Subcutaneous abdominal adipose tissue (tissue), 5 donors: ENCODE results near the gene CCDC92.
A peak's percentile ranks its signal among the peaks of the same experiment; 100 is the strongest.

ENCODE experiments used
- H3K27ac ChIP-seq: one replicate; pipeline ENCODE4 v1.7.0; 2013; ENCODE audit warnings: low read depth, mild to moderate bottlenecking, inconsistent platforms, low read length, moderate library complexity
- H3K27me3 ChIP-seq, 5 donors: one replicate each; pipeline ENCODE4 v1.7.0; 2013; ENCODE audit warnings: low read length in 5 of 5, inconsistent platforms in 1 of 5; ENCODE audit not compliant: control insufficient read depth in 5 of 5, insufficient read depth in 4 of 5
- H3K36me3 ChIP-seq, 5 donors: one replicate each; pipeline ENCODE4 v1.7.0; 2013; ENCODE audit warnings: low read length in 5 of 5; ENCODE audit not compliant: control insufficient read depth in 5 of 5, insufficient read depth in 5 of 5
- H3K4me1 ChIP-seq, 5 donors: one replicate each; pipeline ENCODE4 v1.7.0; 2013; ENCODE audit warnings: low read length in 5 of 5, mild to moderate bottlenecking in 3 of 5, moderate library complexity in 1 of 5; ENCODE audit not compliant: control insufficient read depth in 5 of 5, insufficient read depth in 5 of 5
- H3K4me3 ChIP-seq, 5 donors: one replicate each; pipeline ENCODE4 v1.7.0; 2013; ENCODE audit warnings: low read length in 5 of 5, low read depth in 1 of 5
- H3K9ac ChIP-seq, 5 donors: one replicate each; pipeline ENCODE4 v1.7.0; 2013; ENCODE audit warnings: low read length in 5 of 5, mild to moderate bottlenecking in 4 of 5, moderate library complexity in 3 of 5
- H3K9me3 ChIP-seq, 5 donors: one replicate each; pipeline ENCODE4 v1.7.0; 2013; ENCODE audit warnings: low read length in 5 of 5; ENCODE audit not compliant: control insufficient read depth in 5 of 5
- donor health status: healthy.
- donor health status: healthy.
- donor health status: healthy.
- donor health status: healthy.
- donor health status: healthy.

The CCDC92 gene

GRCh38 chr12:123945287-123946151, 27.1 kb downstream of the CCDC92 start:
- no peak overlapping the region for H3K9ac ChIP-seq
- H3K36me3 ChIP-seq, result peaks cover 0 to 57% (median 50%) of the 10 kb centered on the region in 5 donors
- H3K27ac ChIP-seq, result no peak overlapping the region
- H3K4me3 ChIP-seq, result no peak overlapping the region
- H3K27me3 ChIP-seq, result no peaks in the 10 kb centered on the region
- peaks cover 12 to 53% (median 40%) of the 10 kb centered on the region in 5 donors for H3K4me1 ChIP-seq
- peaks cover 0 to 7% (median 6%) of the 10 kb centered on the region in 5 donors for H3K9me3 ChIP-seq

- Histone ChIP-seq H3K4me1 (peaks cover 6 to 44% (median 32%) of the 10 kb centered on the region in 5 donors), H3K36me3 (peaks cover 0 to 64% (median 58%) of the 10 kb centered on the region in 5 donors), H3K27me3 (no peaks in the 10 kb centered on the region)
Measured at GRCh38 chr12:123944696-123945095, 27.9 kb downstream of the CCDC92 start.

GRCh38 chr12:123943816-123944215, 28.8 kb downstream of the CCDC92 start:
- H3K36me3 ChIP-seq, result peaks cover 0 to 68% (median 61%) of the 10 kb centered on the region in 5 donors
- no peak overlapping the region for H3K27ac ChIP-seq

More at GRCh38 chr12:123944696-123945095, 27.9 kb downstream of the CCDC92 start:
- peaks cover 0 to 7% (median 6%) of the 10 kb centered on the region in 5 donors for H3K9me3 ChIP-seq
- no peak overlapping the region for H3K9ac ChIP-seq
- no peak overlapping the region for H3K4me3 ChIP-seq
- no peak overlapping the region for H3K27ac ChIP-seq

GRCh38 chr12:123942911-123943648, 29.6 kb downstream of the CCDC92 start:
- H3K4me1 ChIP-seq, result peaks cover 0 to 31% (median 19%) of the 10 kb centered on the region in 5 donors
- no peak overlapping the region for H3K9ac ChIP-seq
- peak overlapping the region; percentile 84 for H3K27ac ChIP-seq
- no peak overlapping the region for H3K4me3 ChIP-seq
- H3K36me3 ChIP-seq, result peaks cover 0 to 66% (median 61%) of the 10 kb centered on the region in 5 donors
- no peaks in the 10 kb centered on the region for H3K27me3 ChIP-seq
- peaks cover 0 to 7% (median 6%) of the 10 kb centered on the region in 5 donors for H3K9me3 ChIP-seq

More at GRCh38 chr12:123943816-123944215, 28.8 kb downstream of the CCDC92 start:
- H3K4me1 ChIP-seq, result peaks cover under 1 to 36% (median 24%) of the 10 kb centered on the region in 5 donors
- H3K9ac ChIP-seq, result no peak overlapping the region
- peaks cover 0 to 7% (median 6%) of the 10 kb centered on the region in 5 donors for H3K9me3 ChIP-seq
- H3K4me3 ChIP-seq, result no peak overlapping the region
- no peaks in the 10 kb centered on the region for H3K27me3 ChIP-seq

- H3K27ac ChIP-seq, result peak overlapping the region; percentile 84
- no peak overlapping the region for H3K9ac ChIP-seq
- peaks cover 0 to 33% (median 19%) of the 10 kb centered on the region in 5 donors for H3K4me1 ChIP-seq
- H3K27me3 ChIP-seq, result no peaks in the 10 kb centered on the region
- H3K4me3 ChIP-seq, result no peak overlapping the region
- peaks cover 0 to 7% (median 6%) of the 10 kb centered on the region in 5 donors for H3K9me3 ChIP-seq
- peaks cover 0 to 70% (median 67%) of the 10 kb centered on the region in 5 donors for H3K36me3 ChIP-seq
Measured at GRCh38 chr12:123942238-123942653, 30.4 kb downstream of the CCDC92 start.

- Histone ChIP-seq H3K4me3 (peak overlapping the region in 1 of 5 donors; percentile 19), H3K4me1 (peaks cover 0 to 33% (median 19%) of the 10 kb centered on the region in 5 donors), H3K27ac (peak overlapping the region; percentile 84), H3K9me3 (peaks cover 0 to 7% (median 6%) of the 10 kb centered on the region in 5 donors), H3K9ac (no peak overlapping the region), H3K27me3 (no peaks in the 10 kb centered on the region), H3K36me3 (peaks cover 0 to 76% (median 72%) of the 10 kb centered on the region in 5 donors)
Measured at GRCh38 chr12:123941624-123942237, 30.9 kb downstream of the CCDC92 start.

- Histone ChIP-seq H3K4me1 (peaks cover 0 to 27% (median 19%) of the 10 kb centered on the region in 5 donors), H3K36me3 (peaks cover 0 to 82% (median 80%) of the 10 kb centered on the region in 5 donors), H3K27ac (peak overlapping the region; percentile 84), H3K9me3 (peaks cover 0 to 7% (median 6%) of the 10 kb centered on the region in 5 donors), H3K4me3 (no peak overlapping the region), H3K27me3 (no peaks in the 10 kb centered on the region), H3K9ac (no peak overlapping the region)
Measured at GRCh38 chr12:123941000-123941399, 31.6 kb downstream of the CCDC92 start.

- Histone ChIP-seq H3K36me3 (peaks cover 0 to 84% (median 81%) of the 10 kb centered on the region in 5 donors), H3K9ac (no peak overlapping the region), H3K27ac (no peak overlapping the region), H3K9me3 (peaks cover 0 to 7% (median 6%) of the 10 kb centered on the region in 5 donors), H3K4me1 (peaks cover 0 to 27% (median 19%) of the 10 kb centered on the region in 5 donors), H3K27me3 (no peaks in the 10 kb centered on the region), H3K4me3 (no peak overlapping the region)
Measured at GRCh38 chr12:123940627-123940966, 32.0 kb downstream of the CCDC92 start.

GRCh38 chr12:123939716-123940626, 32.7 kb downstream of the CCDC92 start:
- Histone ChIP-seq H3K27ac (no peak overlapping the region), H3K9ac (no peak overlapping the region), H3K36me3 (peaks cover 0 to 80% (median 79%) of the 10 kb centered on the region in 5 donors), H3K27me3 (no peaks in the 10 kb centered on the region), H3K9me3 (peaks cover 0 to 7% (median 6%) of the 10 kb centered on the region in 5 donors), H3K4me3 (no peak overlapping the region), H3K4me1 (peaks cover 0 to 27% (median 19%) of the 10 kb centered on the region in 5 donors)
